OCI-LY1 (cell line): ENCODE measurements around the gene MRFAP1.

ENCODE experiments used
- H2AFZ ChIP-seq: fragments of 200-600 bp; sonication (generic), shearing (Covaris generic); 2 replicates; pipeline ENCODE4 v1.6.0; 2014; ENCODE audit warnings: antibody characterized with exemption, mild to moderate bottlenecking, low read length
- H3F3A ChIP-seq: fragments of 200-600 bp; sonication (generic), shearing (Covaris generic); 2 replicates; pipeline ENCODE4 v1.6.0; 2014; ENCODE audit warnings: mild to moderate bottlenecking, antibody characterized with exemption, low read length, moderate library complexity; ENCODE audit not compliant: insufficient read depth
- H3K27ac ChIP-seq: fragments of 200-600 bp; sonication (generic); 2 replicates; pipeline ENCODE4 v1.5.1; 2014; ENCODE audit warnings: low read length, mixed run types, mild to moderate bottlenecking, low read depth; ENCODE audit not compliant: poor library complexity, severe bottlenecking
- H3K27me3 ChIP-seq: fragments of 200-600 bp; sonication (generic); 2 replicates; pipeline ENCODE4 v1.6.0; 2014; ENCODE audit warnings: antibody characterized with exemption, mild to moderate bottlenecking, low read length, moderate library complexity; ENCODE audit not compliant: insufficient read depth
- H3K36me3 ChIP-seq: fragments of 200-600 bp; sonication (generic); 2 replicates; pipeline ENCODE4 v1.6.1; 2014; ENCODE audit warnings: mild to moderate bottlenecking, antibody characterized with exemption, low read length, moderate library complexity, mixed read lengths; ENCODE audit not compliant: insufficient read depth
- H3K4me1 ChIP-seq: fragments of 200-600 bp; sonication (generic); 2 replicates; pipeline ENCODE4 v1.5.1; 2014; ENCODE audit warnings: mild to moderate bottlenecking, low read length, moderate library complexity; ENCODE audit not compliant: insufficient read depth, severe bottlenecking
- H3K4me2 ChIP-seq: fragments of 200-600 bp; sonication (generic), shearing (Covaris generic); 2 replicates; pipeline ENCODE4 v1.6.1; 2014; ENCODE audit warnings: low read length
- H3K4me3 ChIP-seq: fragments of 200-600 bp; sonication (generic); 2 replicates; pipeline ENCODE4 v1.5.1; 2014; ENCODE audit warnings: low read length, low read depth, mild to moderate bottlenecking, mixed read lengths; ENCODE audit not compliant: poor library complexity, severe bottlenecking
- H3K79me2 ChIP-seq: fragments of 200-600 bp; shearing (Covaris generic); 2 replicates; pipeline ENCODE4 v1.6.1; 2016; ENCODE audit warnings: mixed run types, low read length, mixed read lengths; ENCODE audit not compliant: insufficient read depth
- H3K9ac ChIP-seq: fragments of 200-600 bp; sonication (generic), shearing (Covaris generic); 2 replicates; pipeline ENCODE4 v1.6.1; 2014; ENCODE audit warnings: mild to moderate bottlenecking, low read length, mixed read lengths
- H3K9me2 ChIP-seq: fragments of 200-600 bp; sonication (generic), shearing (Covaris generic); 2 replicates; pipeline ENCODE4 v1.6.1; 2014; ENCODE audit warnings: low read depth, mild to moderate bottlenecking, low read length, mixed read lengths
- H3K9me3 ChIP-seq: fragments of 200-600 bp; shearing (Covaris generic); 2 replicates; pipeline ENCODE4 v1.6.1; 2014; ENCODE audit warnings: low read length, mixed read lengths
- H4K20me1 ChIP-seq: fragments of 200-600 bp; sonication (generic), shearing (Covaris generic); 2 replicates; pipeline ENCODE4 v1.6.0; 2016; ENCODE audit warnings: mild to moderate bottlenecking, low read length; ENCODE audit not compliant: insufficient read depth
- CTCF ChIP-seq: fragments of 200-600 bp; sonication (generic), shearing (Covaris generic); IDR thresholded peaks from 2 replicates; pipeline ENCODE4 v1.5.1; 2017; ENCODE audit warnings: mild to moderate bottlenecking, antibody characterized with exemption, low read length, moderate library complexity, mixed read lengths
- EZH2 ChIP-seq: fragments of 200-600 bp; sonication (generic), shearing (Covaris generic); IDR thresholded peaks from 2 replicates; pipeline ENCODE4 v1.8.0; 2017; ENCODE audit warnings: borderline replicate concordance, mixed run types, mild to moderate bottlenecking, antibody characterized with exemption, low read length, moderate library complexity, mixed read lengths

The MRFAP1 gene

DNA sequence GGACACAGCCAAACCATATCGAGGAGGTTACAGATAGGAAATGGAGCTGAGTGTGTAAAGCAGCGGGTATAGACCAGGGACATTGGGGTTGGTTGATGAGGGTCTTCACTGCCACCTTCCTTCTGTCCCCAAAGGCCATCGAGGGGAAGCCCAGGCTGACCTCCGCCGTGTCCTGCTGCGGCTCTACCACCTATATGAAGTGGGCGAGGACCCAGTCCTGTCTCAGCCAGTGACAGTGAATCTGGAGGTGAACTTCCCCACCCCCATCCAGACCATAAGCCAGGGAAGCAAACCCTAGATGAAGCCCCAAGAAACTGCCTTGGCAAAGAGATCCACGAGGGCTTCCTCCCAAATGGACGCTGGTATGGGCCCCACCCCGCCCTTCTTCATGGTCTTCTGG, 23.2 kb upstream of the MRFAP1 start:
- no peak overlapping the region for H3K27ac ChIP-seq
- no peak overlapping the region for H3K9ac ChIP-seq
- H3K4me2 ChIP-seq = no peak overlapping the region
- H3K4me3 ChIP-seq = no peak overlapping the region
- H3K36me3 ChIP-seq = peaks cover 3% of the 10 kb centered on the region; the same call in 1 of the 2 replicates
- H3K9me3 ChIP-seq = no peaks in the 10 kb centered on the region
- TF ChIP-seq CTCF (no peak), EZH2 (no peak)
- H4K20me1 ChIP-seq = no peaks in the 10 kb centered on the region
- no peaks in the 10 kb centered on the region for H3K79me2 ChIP-seq
- no peaks in the 10 kb centered on the region for H3K27me3 ChIP-seq
- no peak overlapping the region for H2AFZ ChIP-seq
- no peaks in the 10 kb centered on the region for H3K9me2 ChIP-seq
- H3K4me1 ChIP-seq = no peaks in the 10 kb centered on the region
- no peaks in the 10 kb centered on the region for H3F3A ChIP-seq

DNA sequence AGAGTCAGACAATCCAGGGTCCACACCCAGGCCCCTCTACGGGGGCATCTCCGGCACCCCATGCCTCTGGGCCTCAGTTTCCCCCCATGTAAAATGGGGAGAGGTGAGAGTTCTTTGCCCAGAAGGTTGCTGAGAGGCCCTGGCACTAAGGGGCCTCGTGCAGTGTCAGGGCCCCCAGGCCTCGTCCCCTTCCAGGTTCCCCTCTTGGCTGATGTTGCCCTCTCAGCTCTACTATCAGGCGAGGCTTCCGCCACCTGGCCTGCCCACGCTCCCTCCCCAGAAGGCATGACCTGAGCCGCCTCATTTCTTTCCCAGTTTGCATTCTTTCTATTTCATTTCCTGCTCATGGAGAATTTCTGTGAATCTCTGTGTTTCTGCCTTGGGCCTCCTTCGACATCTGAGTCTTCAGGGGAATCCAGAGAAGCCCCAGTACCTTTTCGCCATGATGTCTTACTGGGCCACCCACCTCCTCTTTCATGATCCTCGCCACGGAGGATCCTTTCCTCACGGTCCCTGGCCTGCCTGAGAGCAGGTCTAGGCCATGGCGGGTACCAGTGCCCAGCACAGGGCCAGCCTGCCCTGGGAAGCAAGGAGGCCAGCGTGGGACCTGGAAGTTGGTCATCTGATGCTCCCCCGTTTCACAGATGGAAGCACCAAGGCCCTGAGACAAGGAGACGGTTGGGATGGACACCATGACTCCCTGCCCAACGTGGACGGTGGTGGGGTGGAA, 21.9 kb upstream of the MRFAP1 start:
- no peaks in the 10 kb centered on the region for H3F3A ChIP-seq
- H3K27me3 ChIP-seq = no peaks in the 10 kb centered on the region
- no peaks in the 10 kb centered on the region for H3K9me2 ChIP-seq
- no peak overlapping the region for H3K9ac ChIP-seq
- no peak overlapping the region for H3K4me2 ChIP-seq
- H3K9me3 ChIP-seq = no peaks in the 10 kb centered on the region
- H2AFZ ChIP-seq = no peak overlapping the region
- peaks cover 3% of the 10 kb centered on the region; the same call in 1 of the 2 replicates for H3K36me3 ChIP-seq
- no peak overlapping the region for H3K27ac ChIP-seq
- H3K4me3 ChIP-seq = no peak overlapping the region
- H4K20me1 ChIP-seq = no peaks in the 10 kb centered on the region
- H3K79me2 ChIP-seq = no peaks in the 10 kb centered on the region
- TF ChIP-seq EZH2 (no peak), CTCF (no peak)
- no peaks in the 10 kb centered on the region for H3K4me1 ChIP-seq

DNA sequence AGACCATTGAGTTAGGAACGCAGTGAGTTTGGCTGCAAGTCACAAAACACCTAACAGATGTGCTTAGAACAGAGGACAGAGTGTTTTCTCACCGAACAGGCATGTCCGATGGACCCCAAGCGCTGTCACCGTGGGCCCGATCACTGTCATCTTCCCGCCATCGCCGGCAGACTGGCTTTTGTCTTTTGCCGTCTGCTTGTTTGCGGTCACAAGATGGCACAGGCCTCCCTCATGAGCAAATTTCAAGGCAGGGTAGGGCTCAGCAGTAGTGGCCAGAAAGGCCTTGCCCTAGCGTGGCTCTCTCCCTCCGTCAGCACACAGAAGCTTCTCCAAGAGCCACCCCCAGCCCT, 21.4 kb upstream of the MRFAP1 start:
- Histone ChIP-seq H4K20me1 (no peaks in the 10 kb centered on the region), H3F3A (no peaks in the 10 kb centered on the region), H3K27ac (no peak overlapping the region), H3K4me1 (no peaks in the 10 kb centered on the region), H3K79me2 (no peaks in the 10 kb centered on the region), H3K36me3 (peaks cover 3% of the 10 kb centered on the region; the same call in 1 of the 2 replicates), H3K4me3 (no peak overlapping the region), H3K27me3 (no peaks in the 10 kb centered on the region), H3K9me2 (no peaks in the 10 kb centered on the region), H3K9me3 (no peaks in the 10 kb centered on the region), H3K4me2 (no peak overlapping the region), H2AFZ (no peak overlapping the region), H3K9ac (no peak overlapping the region)
- TF ChIP-seq EZH2 = no peak
- no peak for TF ChIP-seq CTCF
